Thyroid gland (tissue), 4 donors: Measurements from ENCODE around the gene FGD6.
"Not testable (repeated sequence)": the region's sequence is repeated elsewhere in the genome, so short reads cannot be mapped to it uniquely, and the experiment has no call there.

Source experiments
- POLR2A ChIP-seq, 2 donors: fragments of 450-650 bp; IDR thresholded peaks; one replicate each; pipeline ENCODE4 v1.6.1; 2017; ENCODE audit warnings: antibody characterized with exemption in 2 of 2, mild to moderate bottlenecking in 2 of 2, moderate library complexity in 1 of 2
- TF ChIP-seq, protein P1 (sequence below), 6 experiments: fragments of 200-600 bp in 3 of 6; fragments of 450-650 bp in 3 of 6; sonication (generic) in 3 of 6; IDR thresholded peaks; one replicate each; pipeline ENCODE4 v1.5.1; 2016 to 2019; ENCODE audit warnings: antibody characterized with exemption in 6 of 6, mild to moderate bottlenecking in 2 of 6, inconsistent platforms in 1 of 6, moderate library complexity in 1 of 6

GRCh38 chr12:95234187-95234586 lies 16.9 kb upstream of the FGD6 start:
- TF ChIP-seq, protein P1, sequence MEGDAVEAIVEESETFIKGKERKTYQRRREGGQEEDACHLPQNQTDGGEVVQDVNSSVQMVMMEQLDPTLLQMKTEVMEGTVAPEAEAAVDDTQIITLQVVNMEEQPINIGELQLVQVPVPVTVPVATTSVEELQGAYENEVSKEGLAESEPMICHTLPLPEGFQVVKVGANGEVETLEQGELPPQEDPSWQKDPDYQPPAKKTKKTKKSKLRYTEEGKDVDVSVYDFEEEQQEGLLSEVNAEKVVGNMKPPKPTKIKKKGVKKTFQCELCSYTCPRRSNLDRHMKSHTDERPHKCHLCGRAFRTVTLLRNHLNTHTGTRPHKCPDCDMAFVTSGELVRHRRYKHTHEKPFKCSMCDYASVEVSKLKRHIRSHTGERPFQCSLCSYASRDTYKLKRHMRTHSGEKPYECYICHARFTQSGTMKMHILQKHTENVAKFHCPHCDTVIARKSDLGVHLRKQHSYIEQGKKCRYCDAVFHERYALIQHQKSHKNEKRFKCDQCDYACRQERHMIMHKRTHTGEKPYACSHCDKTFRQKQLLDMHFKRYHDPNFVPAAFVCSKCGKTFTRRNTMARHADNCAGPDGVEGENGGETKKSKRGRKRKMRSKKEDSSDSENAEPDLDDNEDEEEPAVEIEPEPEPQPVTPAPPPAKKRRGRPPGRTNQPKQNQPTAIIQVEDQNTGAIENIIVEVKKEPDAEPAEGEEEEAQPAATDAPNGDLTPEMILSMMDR (IDR thresholded peaks at IDR 0.05): not testable (repeated sequence)
- TF ChIP-seq POLR2A (IDR thresholded peaks at IDR 0.05): not testable (repeated sequence)
